ENCODE data around the gene CTSE.

Gene CTSE

DNA sequence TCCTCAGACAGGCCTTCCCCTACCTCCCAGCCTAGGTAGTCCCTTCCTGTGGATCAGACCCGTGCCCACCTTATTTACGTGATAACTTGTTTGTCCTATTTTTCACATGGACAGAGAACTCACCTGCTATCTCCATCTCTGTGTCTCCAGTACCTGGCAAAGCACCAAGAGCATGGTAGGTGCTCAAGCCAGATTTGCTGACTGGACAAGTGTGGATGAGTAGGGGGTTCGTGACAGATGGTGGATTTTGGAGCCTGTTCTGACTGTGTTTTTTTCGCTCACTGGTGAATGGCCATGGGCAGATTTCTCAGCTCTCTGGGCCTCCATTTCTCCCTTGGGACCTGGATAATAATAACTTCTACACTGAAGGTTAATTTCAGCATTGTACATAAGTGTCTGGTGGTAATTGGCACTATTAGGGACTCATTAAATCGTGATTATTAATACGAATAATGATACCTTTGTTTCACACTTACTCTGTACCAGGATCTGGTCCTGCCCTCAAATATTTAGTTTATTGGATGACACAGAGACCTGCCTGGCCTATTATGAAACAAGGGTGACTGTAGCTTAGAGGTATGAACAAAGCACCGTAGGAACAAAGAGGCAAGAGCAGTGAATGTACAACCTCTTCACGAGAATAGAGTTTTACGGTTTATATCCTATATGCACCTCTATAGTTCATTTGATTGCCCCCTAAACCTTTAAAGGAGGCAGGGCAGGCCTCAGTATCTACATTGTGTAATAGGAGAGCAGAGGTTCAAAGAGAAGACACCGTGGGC is 56.0 kb downstream of the CTSE start:
- DNase-seq: no peak

GRCh38 chr1:205965036-205965884 is 58.4 kb downstream of the CTSE start:
- DNase-seq: no peak

GRCh38 chr1:205963352-205964155 is 60.1 kb downstream of the CTSE start:
- no peak for DNase-seq

DNA sequence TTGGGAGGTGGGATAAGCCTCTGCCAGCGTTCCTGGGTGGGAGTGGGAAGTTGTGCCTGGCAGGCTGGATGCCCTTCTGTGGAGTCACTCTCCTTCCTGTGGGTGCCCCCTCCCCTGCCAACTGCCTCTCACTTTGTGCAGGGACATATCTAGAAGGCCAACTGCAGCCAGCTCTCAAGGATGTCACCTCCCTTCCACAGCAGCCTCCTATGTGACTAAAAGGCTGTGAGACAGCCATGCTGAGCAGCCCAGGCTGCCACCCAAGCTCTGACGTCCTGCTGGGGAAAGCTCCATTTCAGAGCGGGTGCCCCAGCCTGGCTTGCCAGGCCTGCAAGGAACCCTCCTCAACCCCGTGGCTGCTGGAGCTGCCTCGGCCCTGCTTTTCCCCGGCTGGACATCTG is 60.9 kb downstream of the CTSE start:
- no peak for DNase-seq

GRCh38 chr1:205961991-205962820 is 61.5 kb downstream of the CTSE start:
- DNase-seq: no peak

- no peak for DNase-seq
These were observed 62.3 kb downstream of the CTSE start for GRCh38 chr1:205961405-205961804.

DNA sequence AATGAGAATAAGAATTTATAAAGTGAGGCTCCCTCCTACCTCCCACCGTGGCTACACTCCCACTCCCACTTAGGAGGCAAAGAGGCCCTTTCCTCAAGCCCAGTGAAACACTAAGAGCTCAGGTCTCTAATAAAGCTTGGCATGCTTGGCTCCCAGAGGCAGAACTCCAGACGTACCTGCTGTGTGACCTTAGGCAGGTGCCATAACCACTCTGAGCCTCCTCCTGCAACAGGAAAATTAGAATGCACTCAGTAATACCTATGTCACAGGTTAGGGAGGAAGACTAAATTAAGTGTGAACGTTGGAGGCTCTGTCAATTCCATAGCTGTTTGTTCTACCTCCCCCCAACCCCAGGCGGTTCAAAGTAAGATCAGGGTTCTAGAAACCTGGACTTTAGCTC is 63.9 kb downstream of the CTSE start:
- DNase-seq: no peak
